Forelimb muscle (tissue), 1 donor: ENCODE measurements around the gene CERKL. TPM values are rescaled to one million over a fixed set of nuclear protein-coding genes. Genes with fewer than 3 reads are reported as not detected.
"Not testable (repeated sequence)": the region's sequence is repeated elsewhere in the genome, so short reads cannot be mapped to it uniquely, and the experiment has no call there.

Experiments
- DNase-seq: peaks from one replicate; pipeline ENCODE4 v3.0.0-alpha.2; 2013; ENCODE audit warnings: low read depth
- polyA plus RNA-seq: library from polyadenylated mRNA; unstranded; fragments of 120-200 nt; gene quantifications from one replicate; pipeline ENCODE4 v1.2.1, GENCODE V29; 2013; ENCODE audit not compliant: insufficient read length

Gene CERKL, protein sequence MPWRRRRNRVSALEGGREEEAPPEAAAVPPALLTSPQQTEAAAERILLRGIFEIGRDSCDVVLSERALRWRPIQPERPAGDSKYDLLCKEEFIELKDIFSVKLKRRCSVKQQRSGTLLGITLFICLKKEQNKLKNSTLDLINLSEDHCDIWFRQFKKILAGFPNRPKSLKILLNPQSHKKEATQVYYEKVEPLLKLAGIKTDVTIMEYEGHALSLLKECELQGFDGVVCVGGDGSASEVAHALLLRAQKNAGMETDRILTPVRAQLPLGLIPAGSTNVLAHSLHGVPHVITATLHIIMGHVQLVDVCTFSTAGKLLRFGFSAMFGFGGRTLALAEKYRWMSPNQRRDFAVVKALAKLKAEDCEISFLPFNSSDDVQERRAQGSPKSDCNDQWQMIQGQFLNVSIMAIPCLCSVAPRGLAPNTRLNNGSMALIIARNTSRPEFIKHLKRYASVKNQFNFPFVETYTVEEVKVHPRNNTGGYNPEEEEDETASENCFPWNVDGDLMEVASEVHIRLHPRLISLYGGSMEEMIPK
- polyA plus RNA-seq, result 6.7 TPM

DNA sequence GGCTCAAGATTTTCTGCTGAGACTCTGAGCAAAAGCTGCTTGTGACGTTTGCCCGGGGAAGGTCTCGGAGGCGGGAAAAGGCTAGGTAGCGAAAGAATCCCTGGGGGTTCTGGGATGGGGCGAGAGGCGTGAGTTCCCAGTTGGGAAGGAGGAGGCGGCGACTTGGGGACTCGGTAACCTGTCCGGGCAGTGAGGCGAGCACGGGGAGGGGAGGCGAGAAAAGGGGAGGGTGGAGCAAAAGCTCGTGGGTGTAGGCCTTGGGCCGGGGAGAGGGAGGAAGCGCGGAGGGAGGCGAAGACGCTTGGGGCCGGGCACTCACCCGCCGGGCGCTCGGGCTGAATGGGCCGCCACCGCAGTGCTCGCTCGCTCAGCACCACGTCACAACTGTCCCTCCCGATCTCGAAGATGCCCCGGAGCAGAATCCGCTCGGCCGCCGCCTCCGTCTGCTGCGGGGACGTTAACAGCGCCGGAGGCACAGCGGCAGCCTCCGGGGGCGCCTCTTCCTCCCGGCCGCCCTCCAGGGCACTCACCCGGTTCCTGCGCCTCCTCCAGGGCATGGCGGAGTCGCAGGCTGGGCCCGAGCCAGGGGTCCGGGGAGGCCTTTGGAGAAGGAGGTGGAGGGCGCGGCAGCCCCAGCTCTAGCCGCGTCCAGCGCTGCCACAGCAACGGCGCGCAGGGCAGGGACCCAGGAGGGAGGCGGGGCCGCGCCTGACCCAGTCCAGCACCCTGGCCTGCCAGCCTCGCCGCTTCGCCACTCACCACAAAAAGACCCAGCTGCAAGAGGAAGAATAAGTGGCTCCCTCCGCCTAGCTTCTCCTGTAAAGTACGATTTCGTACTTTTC is at the start of gene CERKL:
TSS of gene CERKL (minus strand) at position 656 of the 842 bp plus-strand sequence. CDS start at position 557, 99 bp downstream.
- no peak for DNase-seq

DNA sequence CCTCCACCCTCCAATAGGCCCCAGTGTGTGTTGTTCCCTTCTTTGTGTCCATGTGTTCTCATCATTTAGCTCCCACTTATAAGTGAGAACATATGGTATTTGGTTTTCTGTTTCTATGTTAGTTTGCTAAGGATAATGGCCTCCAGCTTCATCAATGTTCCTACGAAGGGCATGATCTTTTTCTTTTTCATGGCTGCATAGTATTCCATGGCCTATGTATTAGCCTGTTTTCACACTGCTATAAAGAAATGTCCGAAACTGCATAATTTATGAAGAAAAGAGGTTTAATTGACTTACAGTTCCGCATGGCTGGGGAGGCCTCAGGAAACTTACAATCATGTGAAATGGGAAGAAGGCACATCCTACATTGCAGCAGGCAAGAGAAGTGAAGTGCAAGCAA is 45.6 kb upstream of the CERKL start:
- DNase-seq, result not testable (repeated sequence)

DNA sequence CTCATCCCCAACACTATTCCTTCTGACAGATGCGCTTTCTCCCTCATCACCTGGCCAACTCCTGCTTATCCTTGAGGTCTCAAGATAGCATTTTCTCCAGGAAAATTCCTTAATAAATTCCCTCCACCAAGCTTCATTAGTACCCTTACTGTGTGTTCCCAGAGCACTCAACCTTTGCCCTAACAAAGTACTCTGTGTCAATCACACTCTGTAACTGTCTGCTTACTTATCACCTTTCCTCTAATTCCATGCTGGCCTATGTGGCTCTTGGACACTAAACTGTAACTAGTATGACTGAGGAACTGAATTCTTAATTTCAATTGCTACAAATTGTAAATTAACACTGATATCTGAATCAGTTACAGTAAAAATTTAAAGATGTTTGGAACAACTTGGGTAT is 41.3 kb upstream of the CERKL start:
- DNase-seq, result no peak

DNA sequence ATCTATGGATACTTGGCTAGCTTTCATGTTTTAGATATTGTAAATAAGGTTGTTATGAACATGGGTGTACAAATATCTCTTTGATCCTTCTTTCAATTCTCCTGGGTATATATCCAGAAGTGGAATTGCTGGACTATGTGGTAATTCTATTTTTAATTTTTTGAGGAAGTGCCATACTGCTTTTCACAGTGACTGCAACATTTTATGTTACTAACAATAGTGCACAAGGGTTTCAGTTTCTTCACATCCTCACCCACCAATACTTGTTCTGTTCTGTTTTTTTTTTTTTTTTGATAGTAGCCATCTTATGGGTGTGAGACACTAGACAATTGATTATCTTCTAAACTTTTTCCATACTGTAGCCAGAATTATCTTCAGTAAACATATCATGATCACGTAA is 40.7 kb upstream of the CERKL start:
- no peak for DNase-seq

DNA sequence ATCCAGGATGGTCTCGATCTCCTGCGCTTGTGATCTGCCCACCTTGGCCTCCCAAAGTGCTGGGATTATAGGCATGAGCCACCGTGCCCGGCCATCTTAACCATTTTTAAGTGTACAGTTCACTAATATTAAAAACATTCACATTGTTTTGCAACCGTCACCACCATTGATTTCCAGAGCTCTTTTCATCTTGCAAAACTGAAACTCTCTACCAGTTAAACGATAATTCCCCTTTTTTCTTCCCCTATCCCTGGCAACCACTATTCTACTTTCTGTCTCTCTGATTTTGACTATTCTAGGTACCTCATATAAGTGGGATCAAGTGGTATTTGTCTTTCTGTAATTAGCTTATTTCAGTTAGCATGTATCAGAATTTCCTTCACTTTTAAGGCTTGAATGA is 40.2 kb upstream of the CERKL start:
- no peak for DNase-seq

DNA sequence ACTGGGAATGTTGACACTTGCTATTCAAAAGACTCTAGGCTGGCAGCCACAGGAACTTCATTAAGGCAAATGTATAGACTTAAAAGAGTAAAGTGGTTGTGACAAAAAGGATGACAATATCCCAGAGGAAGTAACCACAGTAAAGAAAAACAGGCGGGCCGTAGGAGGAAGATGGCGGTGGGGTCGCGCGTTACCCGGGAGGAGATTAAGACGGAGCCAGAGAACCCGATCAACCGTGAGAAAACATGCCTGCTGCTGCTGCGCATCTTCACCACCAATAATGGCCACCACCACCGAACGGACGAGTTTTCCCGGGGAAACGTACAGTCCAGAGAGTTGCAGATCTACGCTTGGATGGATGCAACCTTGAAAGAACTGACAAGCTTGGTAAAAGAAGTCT is 37.4 kb upstream of the CERKL start:
- no peak for DNase-seq

DNA sequence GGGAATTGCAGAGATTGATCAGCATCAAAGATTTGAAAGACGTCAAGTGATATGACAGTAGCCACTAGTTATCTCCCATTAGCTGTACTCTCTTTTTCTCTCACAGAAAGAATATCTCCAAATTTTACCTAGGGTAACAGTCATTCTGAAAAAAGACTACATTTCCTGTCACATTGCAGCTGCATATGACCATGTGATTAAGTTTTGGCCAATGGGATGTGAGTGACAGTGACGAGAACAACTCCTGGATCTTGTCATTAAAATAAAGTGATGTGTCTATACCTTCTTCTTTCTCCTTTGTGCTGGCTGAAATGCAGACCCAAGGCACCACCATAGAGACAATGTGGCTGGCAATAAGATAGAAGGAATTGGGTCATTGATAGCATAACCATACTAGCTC is 34.0 kb upstream of the CERKL start:
- no peak for DNase-seq

DNA sequence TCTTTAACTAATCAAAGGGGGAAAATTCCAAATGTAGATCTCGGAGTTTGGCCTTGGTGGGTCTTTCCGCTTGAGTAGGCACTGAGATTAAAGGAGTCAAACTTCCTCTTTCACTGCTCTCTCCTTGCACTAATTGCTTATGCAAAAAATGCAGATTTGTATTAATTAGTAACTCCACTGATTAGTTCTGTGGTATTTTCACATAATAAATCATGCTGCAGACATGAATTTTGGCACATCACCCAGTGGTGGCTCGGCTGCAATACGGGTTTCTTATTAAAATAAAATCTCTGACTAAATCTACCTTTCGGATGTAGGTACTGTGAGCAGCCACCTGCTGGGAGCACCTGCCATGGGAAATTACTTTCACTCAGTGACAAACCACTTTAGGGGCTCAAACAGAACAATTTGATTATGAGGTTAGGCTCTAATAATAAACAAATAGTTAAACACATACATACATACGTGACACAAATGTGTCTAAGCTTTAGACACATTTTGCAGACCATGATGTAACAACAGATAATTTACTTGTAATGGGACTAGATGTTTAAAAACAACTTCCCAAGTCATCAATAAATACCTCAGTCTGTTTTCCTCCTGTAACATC is 29.8 kb upstream of the CERKL start:
- no peak for DNase-seq

DNA sequence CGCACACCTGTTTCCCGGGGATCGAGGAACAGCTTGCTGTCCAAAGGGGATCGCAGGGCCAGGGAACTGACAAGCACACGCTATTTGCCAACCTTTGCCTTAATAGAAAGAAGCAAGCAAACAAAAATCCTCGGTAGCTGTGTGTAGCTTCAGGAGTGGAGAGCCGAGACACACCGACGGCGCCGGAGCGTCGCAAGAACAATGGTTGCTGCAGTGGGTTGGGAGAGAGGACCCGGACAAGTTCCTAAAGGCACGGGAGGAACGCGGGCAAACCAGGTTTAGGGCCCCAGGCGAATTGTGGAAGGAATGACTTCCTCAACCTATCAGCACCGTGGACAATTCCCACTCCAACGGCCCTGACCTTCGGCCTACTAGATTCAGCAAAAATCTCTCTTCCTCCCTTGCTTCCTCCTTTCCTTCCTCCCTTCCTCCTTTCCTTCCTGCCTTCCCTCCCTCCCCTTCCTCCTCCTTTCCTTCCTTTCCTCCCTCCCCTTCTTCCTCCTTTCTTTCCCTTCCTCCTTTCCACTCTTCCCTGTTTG is 28.3 kb upstream of the CERKL start:
- DNase-seq, result no peak

DNA sequence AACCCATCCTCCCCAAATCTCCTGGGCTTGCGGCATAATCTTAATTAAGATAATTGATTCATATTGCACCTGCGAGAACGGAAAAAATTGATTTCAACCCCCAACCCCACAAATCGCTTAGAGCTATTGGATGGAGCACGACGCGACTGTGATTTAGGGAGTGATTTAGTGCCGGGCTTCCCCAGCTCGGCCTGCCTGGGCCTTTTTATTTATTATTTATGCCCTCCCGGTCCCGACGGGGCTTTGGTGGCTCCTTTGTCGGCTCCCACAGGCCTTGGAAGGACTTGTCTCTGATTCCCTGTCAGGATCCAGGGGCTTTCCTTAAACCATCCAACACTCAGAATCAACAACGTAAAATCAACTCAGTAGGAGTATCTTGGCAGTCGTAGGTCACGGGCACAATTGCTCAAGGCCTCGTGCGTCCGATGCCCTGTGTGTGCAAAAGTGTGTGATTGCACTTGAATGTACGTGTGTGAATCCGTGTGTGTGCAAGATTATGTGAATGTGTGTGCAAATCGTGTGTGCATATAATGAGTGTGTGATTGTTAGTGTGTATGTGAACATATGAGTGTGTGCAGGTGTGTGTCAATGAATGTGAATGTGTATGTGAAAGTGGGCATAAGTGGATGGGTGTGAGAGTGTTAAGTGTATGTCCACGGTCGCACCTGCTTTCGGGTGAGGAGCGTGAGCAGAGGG is 27.7 kb upstream of the CERKL start:
- DNase-seq, result no peak

DNA sequence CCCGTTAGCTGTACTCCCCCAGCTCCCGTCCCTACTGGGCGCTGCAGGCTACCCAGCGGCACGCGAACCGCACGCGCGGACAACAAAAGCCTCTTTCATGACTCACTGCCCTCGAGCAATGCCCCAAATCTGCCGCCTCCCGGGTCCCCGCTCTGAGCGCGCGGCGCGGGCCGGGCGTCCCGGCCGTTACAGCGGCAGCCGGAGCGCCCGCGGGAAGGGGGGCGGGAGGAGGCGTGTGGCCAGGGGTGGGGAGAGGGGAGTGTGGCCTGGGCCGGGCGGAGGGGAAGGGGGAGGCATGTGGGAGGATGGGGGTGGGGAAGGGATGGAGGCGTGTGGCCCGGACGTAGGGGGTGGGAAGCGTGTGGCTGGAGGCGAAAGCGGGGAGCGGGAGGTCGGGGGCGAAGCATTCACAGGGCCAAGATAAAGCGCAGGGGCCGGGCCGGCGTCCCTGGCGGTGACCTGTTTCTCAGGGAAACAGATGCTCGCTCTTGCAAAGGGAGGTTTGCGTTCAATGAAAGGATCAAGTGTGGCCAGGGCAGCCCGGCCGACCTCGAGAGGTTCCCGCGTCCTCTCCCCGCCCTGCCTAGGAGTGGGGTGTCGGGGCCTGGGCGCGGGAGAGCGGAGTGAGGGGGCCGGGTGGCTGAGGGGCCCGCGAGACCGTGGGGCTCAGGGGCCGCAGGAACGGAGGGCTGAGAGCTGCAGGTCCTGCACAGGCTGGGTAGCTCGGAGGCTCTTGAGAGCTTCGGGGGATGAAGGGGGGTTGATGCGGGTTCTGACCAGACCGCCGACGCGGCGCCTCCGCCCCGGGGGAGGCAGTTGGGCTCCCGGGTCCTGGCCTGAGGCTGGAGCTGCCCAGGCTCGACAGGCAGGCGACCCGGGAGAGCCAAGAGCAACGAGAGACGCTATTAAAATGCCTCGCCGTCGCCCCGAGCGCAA is 26.9 kb upstream of the CERKL start:
- DNase-seq, result no peak

DNA sequence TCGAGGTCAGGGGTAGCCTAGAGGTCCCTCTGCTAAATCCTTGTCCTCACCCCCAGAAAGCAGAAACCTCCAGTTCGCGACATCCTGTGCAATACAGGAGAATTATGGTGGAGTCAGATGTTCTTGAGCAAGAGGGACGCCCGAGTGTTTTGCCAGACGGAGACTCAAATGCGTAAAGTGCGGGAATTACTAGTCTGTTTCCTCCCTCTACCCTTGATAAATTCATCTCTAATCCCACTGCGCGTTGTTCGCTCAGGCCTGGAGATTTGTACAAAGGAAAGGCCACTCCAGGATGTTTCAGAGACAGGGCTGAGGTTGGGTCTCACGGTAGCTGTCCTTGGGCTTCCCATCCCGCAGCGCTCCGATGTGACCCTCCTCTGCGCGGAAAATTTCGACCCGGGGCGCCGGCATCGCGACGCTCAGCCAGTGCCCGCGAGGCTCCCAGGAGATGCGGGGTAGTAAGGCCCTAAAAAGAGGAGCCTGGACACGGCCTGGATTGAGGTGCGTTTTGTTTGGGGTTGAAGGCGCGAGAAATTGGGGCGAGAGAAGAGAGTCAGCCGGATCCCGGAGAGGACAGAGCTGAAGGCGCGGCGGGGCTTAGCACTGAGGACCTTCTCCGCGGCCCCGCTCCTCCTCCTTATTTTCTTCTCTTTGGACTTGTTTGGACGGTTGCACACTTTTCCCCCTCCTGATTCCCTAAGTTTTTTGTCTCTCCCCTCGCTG is 26.1 kb upstream of the CERKL start:
- DNase-seq, result no peak

DNA sequence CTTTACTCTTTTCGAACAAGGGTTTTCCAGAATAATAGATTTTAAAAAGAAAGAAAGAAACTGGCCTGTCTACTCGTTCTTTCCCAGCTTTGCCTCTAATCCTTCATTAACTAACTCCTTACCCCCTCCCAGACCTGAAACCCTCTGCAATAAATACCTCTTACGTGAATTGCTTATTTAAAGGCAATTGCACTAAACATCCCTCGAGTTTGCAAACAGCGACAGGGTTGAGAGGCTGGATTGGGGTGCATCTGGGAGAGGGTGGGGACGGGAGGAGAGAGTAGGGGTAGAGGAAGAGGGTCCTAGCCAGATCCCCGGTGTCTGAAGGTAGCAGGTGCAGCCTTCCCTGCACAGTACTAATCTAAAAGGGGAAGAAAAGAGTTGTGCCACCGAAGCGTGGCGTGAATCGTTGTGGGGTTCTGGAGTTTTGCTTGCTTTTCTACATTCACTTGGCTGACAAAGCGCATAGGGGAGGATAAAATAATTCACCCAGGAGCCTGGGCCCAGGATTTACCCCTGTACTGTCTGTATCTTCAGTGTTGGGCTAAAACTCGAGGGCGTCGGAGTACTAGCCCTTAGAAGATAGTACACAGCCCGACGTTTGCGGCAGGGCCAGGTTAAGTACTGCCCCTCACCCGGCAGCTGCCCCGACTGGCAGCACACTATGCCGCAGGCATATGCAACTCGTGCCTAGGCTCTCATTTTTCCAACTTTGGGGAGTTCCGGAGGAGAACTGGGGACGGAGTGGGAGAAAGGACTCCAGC is 25.3 kb upstream of the CERKL start:
- DNase-seq, result no peak

DNA sequence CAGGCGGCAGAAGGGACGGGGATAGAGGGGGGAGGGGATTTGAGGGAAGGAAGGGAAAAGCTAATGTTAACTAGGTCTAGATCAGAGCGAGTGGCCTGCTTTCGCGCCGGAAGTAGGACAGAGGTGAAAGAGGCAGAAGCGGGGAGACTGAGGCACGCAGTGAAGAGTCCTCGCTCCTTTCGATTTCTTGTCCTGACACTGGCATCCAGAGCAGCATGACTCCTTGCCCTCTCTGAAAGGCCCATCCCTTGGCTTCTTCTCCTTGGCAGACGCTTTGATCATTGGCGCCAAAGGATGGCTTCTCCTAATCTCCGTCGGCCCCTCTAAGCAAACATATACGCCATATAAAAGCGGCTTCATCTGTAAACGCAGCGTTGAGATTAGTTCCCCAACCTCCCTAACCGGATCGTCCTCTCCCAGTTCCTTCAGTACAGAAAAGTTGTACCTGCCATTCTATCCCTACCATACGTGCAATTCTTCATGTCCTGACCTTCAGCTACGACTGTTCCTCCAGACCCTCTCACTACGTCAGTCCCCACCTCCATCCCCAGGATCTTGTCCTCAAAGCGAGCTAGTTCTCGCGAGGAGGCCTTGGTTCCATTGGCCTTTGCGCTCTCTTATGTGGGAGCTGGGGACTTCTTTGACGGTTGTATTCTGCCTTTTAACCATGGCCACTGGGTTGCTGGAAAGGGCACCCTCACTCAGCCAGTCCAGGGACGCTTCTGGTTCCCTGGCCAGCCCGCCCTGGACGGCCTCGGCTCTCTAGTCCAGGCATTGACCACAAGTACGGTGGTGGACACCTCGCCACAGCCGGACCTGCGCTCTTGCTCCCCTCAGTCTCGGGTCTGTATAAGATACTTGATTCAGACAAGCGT is 24.3 kb upstream of the CERKL start:
- no peak for DNase-seq

DNA sequence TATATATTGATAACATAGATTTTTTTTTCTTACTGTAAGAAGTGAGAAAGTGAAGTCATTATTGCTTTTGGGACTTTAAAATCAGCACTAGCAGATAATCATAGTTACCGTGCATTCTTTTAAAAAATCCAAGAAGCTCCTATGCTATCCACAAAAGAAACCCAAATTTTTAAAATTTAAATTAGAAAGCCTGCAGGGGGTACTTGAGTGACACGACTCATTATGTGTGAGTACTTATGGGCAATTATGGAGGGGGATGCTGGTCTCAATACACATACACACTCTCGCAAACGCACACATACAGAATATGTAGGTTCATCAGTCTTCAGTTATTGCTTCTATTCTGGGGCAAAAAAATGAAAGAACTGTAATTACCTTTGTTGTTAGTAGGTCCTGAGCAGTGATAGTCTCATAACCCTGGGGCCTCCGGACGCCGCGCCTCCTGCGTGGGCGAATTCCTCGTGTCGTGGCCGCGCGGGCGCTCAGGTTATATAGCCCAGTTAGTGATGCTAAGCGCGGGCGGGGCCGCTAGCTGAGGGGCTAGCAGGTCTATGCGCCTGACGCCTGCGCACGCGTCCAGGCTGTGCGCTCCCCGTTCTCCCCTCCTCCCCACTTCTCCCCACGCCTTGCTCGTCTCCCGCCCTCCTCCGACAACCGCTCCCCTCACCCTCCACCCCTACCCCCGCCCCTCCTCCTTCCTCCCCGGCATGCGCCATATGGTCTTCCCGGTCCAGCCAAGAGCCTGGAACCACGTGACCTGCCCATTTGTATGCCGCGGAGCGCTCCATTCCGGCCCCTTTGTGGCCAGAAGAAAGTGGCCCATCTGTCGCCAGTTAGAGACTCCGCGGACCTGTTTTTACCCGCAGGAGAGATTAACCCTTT is 23.4 kb upstream of the CERKL start, which contains the start of gene NEUROD1:
TSS of gene NEUROD1 (minus strand) at position 463 of the 882 bp plus-strand sequence. CDS start 1,657 bp downstream, outside the sequence.
- no peak for DNase-seq

DNA sequence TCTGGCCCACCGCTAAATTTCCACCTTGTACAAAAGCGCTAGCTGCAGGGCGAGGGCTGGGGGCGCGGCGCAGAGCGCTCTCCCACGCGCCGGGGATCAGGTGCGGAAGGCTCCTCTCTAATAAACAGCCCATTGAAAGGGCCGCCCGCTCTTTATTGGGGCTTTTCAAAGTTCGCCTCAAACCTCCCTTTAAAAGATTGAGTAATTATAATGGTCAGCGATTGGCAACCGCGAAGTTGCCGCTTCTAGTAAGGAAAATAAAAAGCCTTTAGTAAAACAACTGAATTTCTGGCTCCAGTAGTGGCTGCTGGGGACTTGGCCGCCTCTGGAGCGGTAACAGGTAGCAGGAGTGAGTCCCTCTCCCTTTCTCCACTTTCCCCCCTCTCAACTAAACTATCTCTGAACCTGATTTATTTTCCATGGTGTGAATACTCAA is 22.7 kb upstream of the CERKL start:
- no peak for DNase-seq
